ENCODE measurements around the gene TXNDC2. TPM values are rescaled to one million over a fixed set of nuclear protein-coding genes. Genes with fewer than 3 reads are reported as not detected.

The TXNDC2 gene
- total RNA-seq, 4 donors from 2014 or later = 0.33 TPM; not detected in 3

GRCh38 chr18:9933865-9934264 is 48.1 kb downstream of the TXNDC2 start:
- TF ChIP-seq CTCF (IDR thresholded peaks at IDR 0.05; ENCODE audit: low read depth) = no peak

GRCh38 chr18:9934274-9934673 is 48.5 kb downstream of the TXNDC2 start:
- no peak for TF ChIP-seq CTCF (IDR thresholded peaks at IDR 0.05; ENCODE audit: low read depth)

Small RNA genes lying within 50 kb of the gene (small RNA-seq; reads per million reads assigned to genes)
- gene RNA5SP449 (not detected), gene RNA5SP450 (1.9 reads per million, percentile 36 among the genes with 10 or more reads in this experiment)

Other genes with a start within 250 kb of the TXNDC2 start
- gene RAB31, start 177.7 kb upstream of the TXNDC2 start, total RNA-seq = 10 to 100 TPM; 24.5 to 91.6 (median 70.2) TPM
- gene VAPA, start 28.0 kb downstream of the TXNDC2 start, total RNA-seq = 100 to 1,000 TPM; 176 to 282 (median 249) TPM

Data from subcutaneous adipose tissue (tissue), 4 donors.